Lower lobe of right lung (tissue), 2 donors: ENCODE results near the gene IER2. TPM values are rescaled to one million over a fixed set of nuclear protein-coding genes. Genes with fewer than 3 reads are reported as not detected.

Experiments used
- ATAC-seq, 2 donors: fragments of 200-7000 bp; cut with Tn5 transposase; one replicate each; pipeline ENCODE4 v1.9.1; 2020 to 2022; ENCODE audit warnings: mild to moderate bottlenecking in 2 of 2, moderate library complexity in 2 of 2
- DNase-seq: peaks from one replicate; pipeline ENCODE4 v3.0.0-alpha.2; 2020
- H3K27ac ChIP-seq: fragments of 200-600 bp; one replicate; pipeline ENCODE4 v1.8.0; 2022
- H3K27me3 ChIP-seq: fragments of 200-600 bp; one replicate; pipeline ENCODE4 v1.8.0; 2022; ENCODE audit warnings: low read depth
- H3K36me3 ChIP-seq: fragments of 200-600 bp; one replicate; pipeline ENCODE4 v1.8.0; 2022; ENCODE audit warnings: mild to moderate bottlenecking
- H3K4me1 ChIP-seq: fragments of 200-600 bp; one replicate; pipeline ENCODE4 v1.8.0; 2022
- H3K4me3 ChIP-seq: fragments of 200-600 bp; one replicate; pipeline ENCODE4 v1.8.0; 2022; ENCODE audit warnings: mild to moderate bottlenecking
- H3K9me3 ChIP-seq: fragments of 200-600 bp; one replicate; pipeline ENCODE4 v1.8.0; 2022
- CTCF ChIP-seq: fragments of 200-600 bp; IDR thresholded peaks from one replicate; pipeline ENCODE4 v1.8.0; 2022; ENCODE audit warnings: antibody characterized with exemption, mild to moderate bottlenecking
- intact Hi-C: fragments of 100-400 bp; cut with DNase I; formaldehyde crosslinking; loops from one replicate; pipeline ENCODE4 v1.11.0; 2022
- total RNA-seq: library from RNA; stranded (reverse); fragmentation: NEBNext Ultra II Directional; extraction: Animal tissue kit (Norgen Biotek cat#: 25700); gene quantifications from one replicate; pipeline ENCODE4 v1.2.1, GENCODE V29; 2021
- donor health status: DM: no; HTN: yes; CAD: no; lungs with severe emphysema.

The IER2 gene
- total RNA-seq, 1 donor from 2014 or later: 80.2 TPM

GRCh38 chr19:13102666-13103580, 47.3 kb upstream of the IER2 start, which contains the start of gene LYL1:
TSS of gene LYL1 (minus strand) at chr19:13102858. CDS start at chr19:13101171, 1,687 bp downstream.
- intact Hi-C loops: no loop called here
- DNase-seq: peak; percentile 89
- peak; percentile 73 to 78 for ATAC-seq

GRCh38 chr19:13103581-13104359, 46.4 kb upstream of the IER2 start:
- H3K4me3 ChIP-seq: peak overlapping the region; percentile 63
- no peaks in the 10 kb centered on the region for H3K27me3 ChIP-seq
- H3K27ac ChIP-seq: peak overlapping the region; percentile 96
- ATAC-seq (no peak), DNase-seq (peak; percentile 39)
- TF ChIP-seq CTCF: no peak
- peaks cover 13% of the 10 kb centered on the region for H3K36me3 ChIP-seq
- no peaks in the 10 kb centered on the region for H3K9me3 ChIP-seq
- peaks cover 65% of the 10 kb centered on the region for H3K4me1 ChIP-seq
- intact Hi-C loops: no loop called here

More at GRCh38 chr19:13102666-13103580, 47.3 kb upstream of the IER2 start, which contains the start of gene LYL1:
- TF ChIP-seq CTCF: no peak
- H3K4me1 ChIP-seq: peaks cover 71% of the 10 kb centered on the region
- peak within 1 kb of the TSS; percentile 63 for H3K4me3 ChIP-seq
- H3K9me3 ChIP-seq: no peaks in the 10 kb centered on the region
- H3K27ac ChIP-seq: peak within 1 kb of the TSS; percentile 96
- peaks cover 13% of the 10 kb centered on the region for H3K36me3 ChIP-seq
- no peaks in the 10 kb centered on the region for H3K27me3 ChIP-seq

GRCh38 chr19:13104360-13104847, 45.8 kb upstream of the IER2 start:
- Histone ChIP-seq H3K4me3 (peak overlapping the region; percentile 63), H3K36me3 (peaks cover 17% of the 10 kb centered on the region), H3K27me3 (no peaks in the 10 kb centered on the region), H3K27ac (peak overlapping the region; percentile 96), H3K4me1 (peaks cover 60% of the 10 kb centered on the region), H3K9me3 (no peaks in the 10 kb centered on the region)
- DNase-seq (peak; percentile 79), ATAC-seq (peak; percentile 35 to 47)
- TF ChIP-seq CTCF: peak; percentile 84
- intact Hi-C loops: no loop called here

DNA sequence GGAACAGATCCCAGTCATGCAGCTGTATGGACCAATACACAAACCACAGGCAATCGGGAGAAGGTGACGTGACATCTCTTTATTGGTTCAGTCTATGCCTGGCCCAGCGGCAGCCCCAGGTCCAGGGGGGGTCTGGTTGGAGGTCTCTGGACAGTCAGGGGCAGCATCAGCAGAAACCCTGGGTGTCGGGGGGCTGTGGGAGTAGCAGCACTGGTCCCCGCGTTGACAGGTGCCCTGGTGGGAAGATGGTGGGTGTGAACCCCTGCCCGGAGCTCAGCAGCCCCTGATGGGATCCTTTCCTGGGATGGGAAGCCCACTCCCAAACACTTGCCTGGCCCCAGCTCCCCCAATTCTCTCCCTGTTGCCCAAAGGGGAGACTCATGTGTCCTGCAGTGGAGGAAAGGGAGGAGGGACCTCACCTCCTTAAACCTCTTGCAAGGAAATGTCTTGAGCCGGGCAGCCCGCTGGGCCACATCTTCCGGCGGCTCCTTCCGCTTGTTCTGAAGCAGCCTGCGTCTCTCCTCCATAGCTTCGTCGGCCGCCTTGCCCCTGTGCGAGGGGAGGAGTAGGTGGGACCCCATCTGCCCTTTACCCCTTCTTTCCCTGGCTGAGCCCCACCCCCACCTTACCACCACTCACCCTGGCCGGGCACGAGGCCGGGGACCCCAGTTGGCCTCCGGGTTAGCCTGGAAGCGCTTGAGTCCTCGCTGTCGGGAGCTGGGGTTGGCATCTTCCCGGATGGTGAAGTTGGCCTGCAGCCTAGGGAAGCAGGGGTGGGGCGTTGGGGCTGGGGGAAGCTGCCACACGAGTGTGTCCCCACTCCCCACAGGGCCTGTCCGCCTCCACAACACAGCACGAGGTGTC, 45.1 kb upstream of the IER2 start:
- Histone ChIP-seq H3K27ac (peak overlapping the region; percentile 96), H3K4me1 (peaks cover 54% of the 10 kb centered on the region), H3K27me3 (no peaks in the 10 kb centered on the region), H3K4me3 (peak overlapping the region; percentile 63), H3K9me3 (no peaks in the 10 kb centered on the region), H3K36me3 (peaks cover 24% of the 10 kb centered on the region)
- DNase-seq: peak; percentile 51
- peak; percentile 14 for TF ChIP-seq CTCF
- intact Hi-C loops: no loop called here
- peak; percentile 1 to 2 for ATAC-seq
